OCI-LY1 (cell line): Measurements from ENCODE around the gene FCHSD1.

ENCODE experiments used
- EZH2 ChIP-seq: fragments of 200-600 bp; sonication (generic), shearing (Covaris generic); IDR thresholded peaks from 2 replicates; pipeline ENCODE4 v1.8.0; 2017; ENCODE audit warnings: borderline replicate concordance, mixed run types, mild to moderate bottlenecking, antibody characterized with exemption, low read length, moderate library complexity, mixed read lengths
- TF ChIP-seq, protein P1 (sequence below): fragments of 200-600 bp; sonication (generic), shearing (Covaris generic); IDR thresholded peaks from 2 replicates; pipeline ENCODE4 v1.5.1; 2017; ENCODE audit warnings: mild to moderate bottlenecking, antibody characterized with exemption, low read length, moderate library complexity, mixed read lengths

DNA sequence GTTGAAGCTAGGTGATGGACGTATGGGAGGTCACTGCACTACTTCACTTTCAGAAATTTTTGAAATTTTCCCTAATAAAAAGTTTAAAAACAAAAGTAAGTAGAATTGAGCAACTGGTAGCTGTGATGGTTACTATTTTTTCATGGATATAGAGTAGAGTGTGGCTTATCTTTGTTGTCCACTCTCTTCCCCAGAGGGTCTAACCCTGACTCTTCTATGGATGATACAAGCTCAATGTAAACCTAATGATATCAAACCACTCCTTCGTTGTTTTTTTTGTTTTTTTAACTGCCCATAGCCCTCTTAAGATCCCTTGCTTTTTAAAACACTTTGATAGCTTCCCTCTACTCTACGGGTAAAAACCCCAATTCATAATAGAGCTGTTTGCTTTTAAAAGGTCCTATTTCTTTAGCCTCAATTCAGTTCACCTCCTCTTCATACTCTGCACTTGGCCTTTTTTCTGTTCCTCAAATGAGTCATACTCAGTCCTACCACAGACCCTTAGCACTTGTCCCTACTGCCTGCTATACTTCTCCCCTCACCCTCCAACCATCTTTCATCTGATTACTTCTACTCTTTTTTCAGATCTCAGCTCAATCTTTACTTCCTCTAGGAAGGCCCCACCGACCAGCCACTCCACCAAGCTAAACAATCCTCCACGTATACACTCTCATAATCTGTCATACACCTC lies 17.2 kb downstream of the FCHSD1 start:
- TF ChIP-seq, protein P1, sequence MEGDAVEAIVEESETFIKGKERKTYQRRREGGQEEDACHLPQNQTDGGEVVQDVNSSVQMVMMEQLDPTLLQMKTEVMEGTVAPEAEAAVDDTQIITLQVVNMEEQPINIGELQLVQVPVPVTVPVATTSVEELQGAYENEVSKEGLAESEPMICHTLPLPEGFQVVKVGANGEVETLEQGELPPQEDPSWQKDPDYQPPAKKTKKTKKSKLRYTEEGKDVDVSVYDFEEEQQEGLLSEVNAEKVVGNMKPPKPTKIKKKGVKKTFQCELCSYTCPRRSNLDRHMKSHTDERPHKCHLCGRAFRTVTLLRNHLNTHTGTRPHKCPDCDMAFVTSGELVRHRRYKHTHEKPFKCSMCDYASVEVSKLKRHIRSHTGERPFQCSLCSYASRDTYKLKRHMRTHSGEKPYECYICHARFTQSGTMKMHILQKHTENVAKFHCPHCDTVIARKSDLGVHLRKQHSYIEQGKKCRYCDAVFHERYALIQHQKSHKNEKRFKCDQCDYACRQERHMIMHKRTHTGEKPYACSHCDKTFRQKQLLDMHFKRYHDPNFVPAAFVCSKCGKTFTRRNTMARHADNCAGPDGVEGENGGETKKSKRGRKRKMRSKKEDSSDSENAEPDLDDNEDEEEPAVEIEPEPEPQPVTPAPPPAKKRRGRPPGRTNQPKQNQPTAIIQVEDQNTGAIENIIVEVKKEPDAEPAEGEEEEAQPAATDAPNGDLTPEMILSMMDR: no peak
- TF ChIP-seq EZH2: no peak
